ENCODE measurements around the gene KRT33A.

- TF ChIP-seq EZH2 (IDR thresholded peaks at IDR 0.05; ENCODE audit: insufficient read depth, poor library complexity, severe bottlenecking) (no peak), EZH2phosphoT487 (IDR thresholded peaks at IDR 0.05; ENCODE audit: insufficient read depth, low read depth) (no peak)
Measured at GRCh38 chr17:41383690-41384089, 33.1 kb upstream of the KRT33A start.

Data from GM23248 (cell line).